ENCODE data around the gene HES4. TPM values are rescaled to one million over a fixed set of nuclear protein-coding genes. Genes with fewer than 3 reads are reported as not detected.
"Not testable (repeated sequence)": the region's sequence is repeated elsewhere in the genome, so short reads cannot be mapped to it uniquely, and the experiment has no call there.

HES4 gene
- total RNA-seq, 2 donors from 2014 or later: 45.8 to 82.6 TPM

DNA sequence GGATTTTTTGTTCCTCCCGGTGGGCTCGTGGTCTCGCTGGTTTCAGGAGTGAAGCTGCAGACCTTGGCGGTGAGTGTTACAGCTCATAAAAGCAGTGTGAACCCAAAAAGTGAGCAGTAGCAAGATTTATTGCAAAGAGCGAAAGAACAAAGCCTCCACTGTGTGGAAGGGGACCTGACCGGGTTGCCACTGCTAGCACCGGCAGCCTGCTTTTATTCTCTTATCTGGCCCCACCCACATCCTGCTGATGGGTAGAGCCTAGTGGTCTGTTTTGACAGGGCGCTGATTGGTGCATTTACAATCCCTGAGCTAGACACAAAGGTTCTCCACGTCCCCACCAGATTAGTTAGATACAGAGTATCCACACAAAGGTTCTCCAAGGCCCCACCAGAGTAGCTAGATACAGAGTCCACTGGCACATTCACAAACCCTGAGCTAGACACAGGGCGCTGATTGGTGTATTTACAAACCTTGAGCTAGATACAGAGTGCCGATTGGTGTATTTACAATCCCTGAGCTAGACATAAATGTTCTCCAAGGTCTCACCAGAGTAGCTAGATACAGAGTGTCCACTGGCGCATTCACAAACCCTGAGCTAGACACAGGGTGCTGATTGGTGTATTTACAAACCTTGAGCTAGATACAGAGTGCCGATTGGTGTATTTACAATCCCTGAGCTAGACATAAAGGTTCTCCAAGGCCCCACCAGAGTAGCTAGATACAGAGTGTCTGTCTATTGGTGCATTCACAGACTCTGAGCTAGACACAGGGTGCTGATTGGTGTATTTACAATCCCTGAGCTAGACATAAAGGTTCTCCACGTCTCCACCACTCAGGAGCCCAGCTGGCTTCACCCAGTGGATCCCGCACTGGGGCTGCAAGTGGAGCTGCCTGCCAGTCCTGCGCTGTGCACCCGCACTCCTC lies 17.8 kb upstream of the HES4 start:
- H3K36me3 ChIP-seq; DNase-seq (ENCODE audit: low spot score); intact Hi-C loops (cut with DNase I); H3K27ac ChIP-seq; H3K27me3 ChIP-seq (replicated peaks; ENCODE audit: insufficient read depth); H3K9me3 ChIP-seq; H3K4me3 ChIP-seq: not testable (repeated sequence)
- peaks cover 17% of the 10 kb centered on the region for H3K4me1 ChIP-seq (replicated peaks)
- 70% methylated on average over 17 of the region's 17 CpGs for WGBS

- 84% methylated on average over 18 of the region's 20 CpGs for WGBS
- no peaks in the 10 kb centered on the region for H3K36me3 ChIP-seq
- TF ChIP-seq POLR2AphosphoS5 (IDR thresholded peaks at IDR 0.05): no peak
- TF ChIP-seq CTCF (IDR thresholded peaks at IDR 0.05): peak in 1 of 4 experiments; percentile 8
- H3K27me3 ChIP-seq (replicated peaks; ENCODE audit: insufficient read depth): no peaks in the 10 kb centered on the region
- intact Hi-C loops (cut with DNase I): no loop called here
- no peak overlapping the region for H3K27ac ChIP-seq
- peaks cover 7% of the 10 kb centered on the region for H3K4me1 ChIP-seq (replicated peaks)
- DNase-seq (ENCODE audit: low spot score): no peak
- no peak overlapping the region for H3K4me3 ChIP-seq
- no peaks in the 10 kb centered on the region for H3K9me3 ChIP-seq
Measured at GRCh38 chr1:1014799-1015681, 15.1 kb upstream of the HES4 start.

- DNase-seq (ENCODE audit: low spot score): no peak
- intact Hi-C loops (cut with DNase I): no loop called here
- Histone ChIP-seq H3K4me1 (replicated peaks) (peaks cover 7% of the 10 kb centered on the region), H3K4me3 (peak overlapping the region; percentile 48 to 53), H3K9me3 (no peaks in the 10 kb centered on the region), H3K27me3 (replicated peaks; ENCODE audit: insufficient read depth) (no peaks in the 10 kb centered on the region), H3K27ac (peak overlapping the region; percentile 83 to 85), H3K36me3 (no peaks in the 10 kb centered on the region)
- 68% methylated on average over 37 of the region's 41 CpGs for WGBS
- TF ChIP-seq CTCF (IDR thresholded peaks at IDR 0.05) (no peak), POLR2A (IDR thresholded peaks at IDR 0.05) (no peak), POLR2AphosphoS5 (IDR thresholded peaks at IDR 0.05) (no peak)
Measured at GRCh38 chr1:1013922-1014648, 14.2 kb upstream of the HES4 start.

GRCh38 chr1:1013105-1013921 lies 13.4 kb upstream of the HES4 start, which contains the start of gene ISG15:
ISG15 (plus strand) TSS chr1:1013497; CDS start chr1:1013574, 77 bp downstream.
- DNase-seq (ENCODE audit: low spot score): peak; percentile 87
- H3K4me3 ChIP-seq: peak within 1 kb of the TSS; percentile 48 to 53
- H3K27ac ChIP-seq: peak within 1 kb of the TSS; percentile 83 to 85
- H3K4me1 ChIP-seq (replicated peaks): peaks cover 7% of the 10 kb centered on the region
- WGBS: 4% methylated on average over 30 of the region's 30 CpGs
- no peaks in the 10 kb centered on the region for H3K9me3 ChIP-seq
- TF ChIP-seq POLR2A (IDR thresholded peaks at IDR 0.05) (peak; percentile 92), CTCF (IDR thresholded peaks at IDR 0.05) (peak in 2 of 4 experiments; percentile 8 to 11), POLR2AphosphoS5 (IDR thresholded peaks at IDR 0.05) (peak; percentile 99)
- H3K27me3 ChIP-seq (replicated peaks; ENCODE audit: insufficient read depth): no peaks in the 10 kb centered on the region
- intact Hi-C loops (cut with DNase I): no loop called here
- no peaks in the 10 kb centered on the region for H3K36me3 ChIP-seq

DNA sequence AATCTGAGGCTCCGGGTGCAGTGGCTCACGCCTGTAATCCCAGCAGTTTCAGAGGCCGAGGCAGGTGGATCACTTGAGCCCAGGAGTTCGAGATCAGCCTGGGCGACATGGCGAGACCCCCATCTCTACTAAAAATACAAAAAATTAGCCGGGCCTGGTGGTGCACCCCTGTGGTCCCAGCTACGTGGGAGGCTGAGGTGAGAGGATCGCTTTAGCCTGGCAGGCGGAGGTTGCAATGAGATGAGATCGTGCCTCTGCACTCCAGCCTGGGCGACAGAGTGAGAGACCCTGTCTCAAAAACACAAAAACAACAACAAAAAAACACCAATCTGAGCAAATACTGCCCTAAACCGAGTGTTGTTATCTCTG lies 12.8 kb upstream of the HES4 start:
- H3K27me3 ChIP-seq (replicated peaks; ENCODE audit: insufficient read depth); H3K9me3 ChIP-seq; H3K36me3 ChIP-seq; intact Hi-C loops (cut with DNase I); H3K4me1 ChIP-seq (replicated peaks); DNase-seq (ENCODE audit: low spot score): not testable (repeated sequence)
- Histone ChIP-seq H3K27ac (peak overlapping the region; percentile 83 to 85), H3K4me3 (peak overlapping the region; percentile 48 to 53)
- WGBS: 60% methylated on average over 13 of the region's 13 CpGs
